Neutrophil (primary cell): ENCODE data around the gene GSX2.

Experiments used
- H3K27ac ChIP-seq: fragments of 200-600 bp; sonication (generic); 2 replicates; pipeline ENCODE4 v1.5.1; 2016; ENCODE audit warnings: mild to moderate bottlenecking, moderate library complexity
- H3K27me3 ChIP-seq: fragments of 200-600 bp; sonication (generic); 2 replicates; pipeline ENCODE4 v1.6.0; 2016; ENCODE audit warnings: mild to moderate bottlenecking
- H3K36me3 ChIP-seq: fragments of 200-600 bp; sonication (generic); 2 replicates; pipeline ENCODE4 v1.5.1; 2017
- H3K4me1 ChIP-seq, 2 experiments: fragments of 200-600 bp in 1 of 2; sonication (generic) in 1 of 2; 1 replicate in 1 of 2; 2 replicates in 1 of 2; pipeline versions ENCODE4 v1.5.1 to v1.6.1; 2013 to 2016; ENCODE audit warnings: low read depth in 1 of 2, low read length in 1 of 2, mild to moderate bottlenecking in 1 of 2, moderate library complexity in 1 of 2; ENCODE audit not compliant: control insufficient read depth in 1 of 2, insufficient read depth in 1 of 2
- H3K4me3 ChIP-seq, 2 experiments: fragments of 200-600 bp in 1 of 2; sonication (generic) in 1 of 2; 1 replicate in 1 of 2; 2 replicates in 1 of 2; pipeline ENCODE4 v1.5.1; 2013 to 2016; ENCODE audit warnings: low read depth in 1 of 2, low read length in 1 of 2, mild to moderate bottlenecking in 1 of 2, moderate library complexity in 1 of 2
- H3K9me3 ChIP-seq: fragments of 200-600 bp; sonication (generic); 2 replicates; pipeline ENCODE4 v1.5.1; 2016
- CTCF ChIP-seq: fragments of 200-600 bp; sonication (generic); IDR thresholded peaks from 2 replicates; pipeline ENCODE4 v1.5.1; 2016; ENCODE audit warnings: antibody characterized with exemption

The GSX2 gene

GRCh38 chr4:54067166-54067565 is 32.8 kb upstream of the GSX2 start:
- Histone ChIP-seq H3K36me3 (no peaks in the 10 kb centered on the region), H3K4me3 (no peak overlapping the region), H3K27ac (no peak overlapping the region), H3K4me1 (peaks cover 23 to 28% of the 10 kb centered on the region in 2 experiments), H3K27me3 (no peaks in the 10 kb centered on the region), H3K9me3 (no peaks in the 10 kb centered on the region)
- TF ChIP-seq CTCF = no peak

- no peak for TF ChIP-seq CTCF
- Histone ChIP-seq H3K36me3 (no peaks in the 10 kb centered on the region), H3K27ac (no peak overlapping the region), H3K4me1 (peaks cover 9 to 16% of the 10 kb centered on the region in 2 experiments), H3K4me3 (no peak overlapping the region), H3K9me3 (no peaks in the 10 kb centered on the region), H3K27me3 (peaks cover 14% of the 10 kb centered on the region)
These were observed 26.6 kb upstream of the GSX2 start for GRCh38 chr4:54073271-54073880.

- no peak for TF ChIP-seq CTCF
- peaks cover 14% of the 10 kb centered on the region for H3K27me3 ChIP-seq
- no peak overlapping the region for H3K27ac ChIP-seq
- H3K4me1 ChIP-seq = peaks cover 9 to 16% of the 10 kb centered on the region in 2 experiments
- no peak overlapping the region for H3K4me3 ChIP-seq
- no peaks in the 10 kb centered on the region for H3K9me3 ChIP-seq
- no peaks in the 10 kb centered on the region for H3K36me3 ChIP-seq
These were observed 25.6 kb upstream of the GSX2 start for GRCh38 chr4:54074381-54074780.

GRCh38 chr4:54076673-54077072 is 23.3 kb upstream of the GSX2 start:
- no peaks in the 10 kb centered on the region for H3K36me3 ChIP-seq
- H3K9me3 ChIP-seq = no peaks in the 10 kb centered on the region
- peaks cover under 1 to 3% of the 10 kb centered on the region in 2 experiments for H3K4me1 ChIP-seq
- no peak overlapping the region for H3K27ac ChIP-seq
- TF ChIP-seq CTCF = no peak
- peaks cover 20% of the 10 kb centered on the region for H3K27me3 ChIP-seq
- H3K4me3 ChIP-seq = no peak overlapping the region

GRCh38 chr4:54077812-54078211 is 22.2 kb upstream of the GSX2 start:
- no peak overlapping the region for H3K4me3 ChIP-seq
- no peaks in the 10 kb centered on the region for H3K9me3 ChIP-seq
- no peaks in the 10 kb centered on the region for H3K4me1 ChIP-seq
- H3K36me3 ChIP-seq = no peaks in the 10 kb centered on the region
- no peak for TF ChIP-seq CTCF
- no peak overlapping the region for H3K27ac ChIP-seq
- peaks cover 29% of the 10 kb centered on the region for H3K27me3 ChIP-seq
